HepG2 (cell line): ENCODE results near the gene PIK3R1.

Experiments used
- ESRRA ChIP-seq: sonication (generic); formaldehyde crosslinking; IDR thresholded peaks from 2 replicates; pipeline ENCODE4 v1.5.1; 2020; ENCODE audit warnings: mild to moderate bottlenecking, low read depth, missing genetic modification reagents
- FOXJ3 ChIP-seq: sonication (generic); formaldehyde crosslinking; IDR thresholded peaks from 2 replicates; pipeline ENCODE4 v1.4.0; 2020; ENCODE audit warnings: missing genetic modification reagents, mild to moderate bottlenecking, borderline replicate concordance
- GMEB1 ChIP-seq: sonication (generic); formaldehyde crosslinking; IDR thresholded peaks from 2 replicates; pipeline ENCODE4 v1.5.1; 2020; ENCODE audit warnings: missing genetic modification reagents, mild to moderate bottlenecking, borderline replicate concordance
- NFE2 ChIP-seq: sonication (generic); formaldehyde crosslinking; IDR thresholded peaks from 2 replicates; pipeline ENCODE4 v1.4.0; 2020; ENCODE audit warnings: missing genetic modification reagents
- NR2C2 ChIP-seq: sonication (generic); formaldehyde crosslinking; IDR thresholded peaks from 2 replicates; pipeline ENCODE4 v1.4.0; 2020; ENCODE audit warnings: missing genetic modification reagents, mild to moderate bottlenecking, moderate library complexity, borderline replicate concordance
- YY1 ChIP-seq: IDR thresholded peaks from 2 replicates; pipeline ENCODE4 v1.6.1; 2011; ENCODE audit warnings: low read length, low read depth, moderate library complexity, mild to moderate bottlenecking; ENCODE audit not compliant: insufficient read depth, insufficient replicate concordance
- ZBTB33 ChIP-seq: sonication (generic); formaldehyde crosslinking; IDR thresholded peaks from 2 replicates; pipeline ENCODE4 v1.4.0; 2020; ENCODE audit warnings: missing genetic modification reagents
- ZBTB42 ChIP-seq: sonication (generic); formaldehyde crosslinking; IDR thresholded peaks from 2 replicates; pipeline ENCODE4 v1.5.0; 2020; ENCODE audit warnings: mild to moderate bottlenecking, missing genetic modification reagents
- ZNF709 ChIP-seq: sonication (generic); formaldehyde crosslinking; IDR thresholded peaks from 2 replicates; pipeline ENCODE4 v1.5.0; 2020; ENCODE audit warnings: mild to moderate bottlenecking, missing genetic modification reagents
- ZNF777 ChIP-seq: sonication (generic); formaldehyde crosslinking; IDR thresholded peaks from 2 replicates; pipeline ENCODE4 v1.4.0; 2020; ENCODE audit warnings: missing genetic modification reagents
- TF ChIP-seq, protein P1 (sequence below): sonication (generic); formaldehyde crosslinking; IDR thresholded peaks from 2 replicates; pipeline ENCODE4 v1.5.0; 2020; ENCODE audit warnings: mild to moderate bottlenecking, missing genetic modification reagents, moderate library complexity
- TF ChIP-seq, protein P2 (sequence below): sonication (generic); formaldehyde crosslinking; IDR thresholded peaks from 2 replicates; pipeline ENCODE4 v1.4.0; 2020; ENCODE audit warnings: missing genetic modification reagents, borderline replicate concordance

DNA sequence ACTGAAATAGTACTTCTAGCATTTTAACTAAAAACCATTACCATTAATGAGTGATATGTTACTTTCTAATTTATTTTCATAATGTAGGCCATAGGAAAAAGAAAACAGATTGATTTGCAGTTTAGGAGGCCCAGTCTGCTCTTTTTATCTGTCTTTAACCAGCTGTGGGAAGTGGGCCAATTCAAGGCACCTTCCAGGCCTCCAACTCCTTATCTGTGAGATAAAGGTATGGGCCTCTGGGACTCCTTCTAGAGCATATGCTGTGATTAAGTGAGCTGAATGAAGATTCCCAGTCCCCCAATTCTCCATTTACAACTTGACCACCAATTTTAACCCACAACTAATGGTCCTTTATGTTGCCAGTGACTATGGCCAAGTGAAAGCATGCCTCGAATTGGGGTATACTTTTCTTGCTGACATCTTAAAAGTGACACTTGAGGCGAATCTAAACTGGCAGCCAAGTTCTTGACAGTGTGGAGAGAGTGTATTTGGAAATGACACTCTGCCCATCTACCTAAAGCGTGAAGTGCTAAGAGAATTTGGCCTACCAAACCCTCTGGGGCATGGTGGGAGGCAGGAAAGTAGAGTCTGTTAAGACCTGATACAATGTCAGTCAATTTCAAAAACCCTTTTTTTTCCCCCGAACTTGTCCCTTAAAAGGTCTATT, 88.3 kb downstream of the PIK3R1 start:
- TF ChIP-seq, protein P1, sequence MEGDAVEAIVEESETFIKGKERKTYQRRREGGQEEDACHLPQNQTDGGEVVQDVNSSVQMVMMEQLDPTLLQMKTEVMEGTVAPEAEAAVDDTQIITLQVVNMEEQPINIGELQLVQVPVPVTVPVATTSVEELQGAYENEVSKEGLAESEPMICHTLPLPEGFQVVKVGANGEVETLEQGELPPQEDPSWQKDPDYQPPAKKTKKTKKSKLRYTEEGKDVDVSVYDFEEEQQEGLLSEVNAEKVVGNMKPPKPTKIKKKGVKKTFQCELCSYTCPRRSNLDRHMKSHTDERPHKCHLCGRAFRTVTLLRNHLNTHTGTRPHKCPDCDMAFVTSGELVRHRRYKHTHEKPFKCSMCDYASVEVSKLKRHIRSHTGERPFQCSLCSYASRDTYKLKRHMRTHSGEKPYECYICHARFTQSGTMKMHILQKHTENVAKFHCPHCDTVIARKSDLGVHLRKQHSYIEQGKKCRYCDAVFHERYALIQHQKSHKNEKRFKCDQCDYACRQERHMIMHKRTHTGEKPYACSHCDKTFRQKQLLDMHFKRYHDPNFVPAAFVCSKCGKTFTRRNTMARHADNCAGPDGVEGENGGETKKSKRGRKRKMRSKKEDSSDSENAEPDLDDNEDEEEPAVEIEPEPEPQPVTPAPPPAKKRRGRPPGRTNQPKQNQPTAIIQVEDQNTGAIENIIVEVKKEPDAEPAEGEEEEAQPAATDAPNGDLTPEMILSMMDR (CRISPR knock-in tag), result no peak
- TF ChIP-seq NR2C2 (CRISPR knock-in tag) (no peak), ZBTB42 (no peak), GMEB1 (CRISPR knock-in tag) (no peak), ZNF709 (no peak), ZBTB33 (no peak), ZNF777 (CRISPR knock-in tag) (no peak), FOXJ3 (CRISPR knock-in tag) (no peak), YY1 (no peak), NFE2 (no peak), ESRRA (CRISPR knock-in tag) (no peak)
- TF ChIP-seq, protein P2, sequence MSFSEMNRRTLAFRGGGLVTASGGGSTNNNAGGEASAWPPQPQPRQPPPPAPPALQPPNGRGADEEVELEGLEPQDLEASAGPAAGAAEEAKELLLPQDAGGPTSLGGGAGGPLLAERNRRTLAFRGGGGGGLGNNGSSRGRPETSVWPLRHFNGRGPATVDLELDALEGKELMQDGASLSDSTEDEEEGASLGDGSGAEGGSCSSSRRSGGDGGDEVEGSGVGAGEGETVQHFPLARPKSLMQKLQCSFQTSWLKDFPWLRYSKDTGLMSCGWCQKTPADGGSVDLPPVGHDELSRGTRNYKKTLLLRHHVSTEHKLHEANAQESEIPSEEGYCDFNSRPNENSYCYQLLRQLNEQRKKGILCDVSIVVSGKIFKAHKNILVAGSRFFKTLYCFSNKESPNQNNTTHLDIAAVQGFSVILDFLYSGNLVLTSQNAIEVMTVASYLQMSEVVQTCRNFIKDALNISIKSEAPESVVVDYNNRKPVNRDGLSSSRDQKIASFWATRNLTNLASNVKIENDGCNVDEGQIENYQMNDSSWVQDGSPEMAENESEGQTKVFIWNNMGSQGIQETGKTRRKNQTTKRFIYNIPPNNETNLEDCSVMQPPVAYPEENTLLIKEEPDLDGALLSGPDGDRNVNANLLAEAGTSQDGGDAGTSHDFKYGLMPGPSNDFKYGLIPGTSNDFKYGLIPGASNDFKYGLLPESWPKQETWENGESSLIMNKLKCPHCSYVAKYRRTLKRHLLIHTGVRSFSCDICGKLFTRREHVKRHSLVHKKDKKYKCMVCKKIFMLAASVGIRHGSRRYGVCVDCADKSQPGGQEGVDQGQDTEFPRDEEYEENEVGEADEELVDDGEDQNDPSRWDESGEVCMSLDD (CRISPR knock-in tag), result no peak
